Large intestine (tissue), 3 donors: Measurements from ENCODE around the gene CARM1. TPM values are rescaled to one million over a fixed set of nuclear protein-coding genes. Genes with fewer than 3 reads are reported as not detected.
A peak's percentile ranks its signal among the peaks of the same experiment; 100 is the strongest.
"Not testable (repeated sequence)": the region's sequence is repeated elsewhere in the genome, so short reads cannot be mapped to it uniquely, and the experiment has no call there.

Source experiments
- DNase-seq, 2 donors: peaks; one replicate each; pipeline versions ENCODE4 v3.0.0 to v3.0.0-alpha.2; 2013
- H3K27ac ChIP-seq: one replicate; pipeline ENCODE4 v1.5.1; 2013; ENCODE audit warnings: low read length
- H3K27me3 ChIP-seq: 2 replicates; pipeline ENCODE4 v1.6.1; 2013; ENCODE audit warnings: low read length; ENCODE audit not compliant: control insufficient read depth, insufficient read depth
- H3K36me3 ChIP-seq: 2 replicates; pipeline ENCODE4 v1.6.1; 2013; ENCODE audit warnings: low read length; ENCODE audit not compliant: control insufficient read depth, insufficient read depth
- H3K4me1 ChIP-seq: one replicate; pipeline ENCODE4 v1.6.1; 2013; ENCODE audit warnings: low read length; ENCODE audit not compliant: control insufficient read depth, insufficient read depth
- H3K4me3 ChIP-seq: one replicate; pipeline ENCODE4 v1.5.1; 2013; ENCODE audit warnings: low read length
- H3K9me3 ChIP-seq: one replicate; pipeline ENCODE4 v1.6.1; 2013; ENCODE audit warnings: mild to moderate bottlenecking, low read depth, low read length, moderate library complexity; ENCODE audit not compliant: control insufficient read depth
- WGBS: methylation state at CpG from one replicate; pipeline ENCODE4 v1.1.5; 2013; ENCODE audit warnings: low lambda C conversion rate; ENCODE audit not compliant: insufficient coverage; 5-methylcytosine and 5-hydroxymethylcytosine counted together
- polyA plus RNA-seq: library from polyadenylated mRNA; unstranded; fragments of 120-200 nt; gene quantifications from one replicate; pipeline ENCODE4 v1.2.1, GENCODE V29; 2013

Gene CARM1
- polyA plus RNA-seq, 1 donor = 44.6 TPM

GRCh38 chr19:10846500-10847202 is 24.7 kb upstream of the CARM1 start:
- Histone ChIP-seq H3K4me1 (no peaks in the 10 kb centered on the region), H3K4me3 (no peak overlapping the region), H3K36me3 (no peaks in the 10 kb centered on the region), H3K27me3 (peaks cover 7% of the 10 kb centered on the region), H3K9me3 (no peaks in the 10 kb centered on the region), H3K27ac (no peak overlapping the region)
- no peak for DNase-seq
- WGBS = no CpG with 5 or more reads among the region's 2 CpGs

- DNase-seq = no peak
- no peaks in the 10 kb centered on the region for H3K4me1 ChIP-seq
- no peaks in the 10 kb centered on the region for H3K9me3 ChIP-seq
- H3K27ac ChIP-seq = no peak within 1 kb of the TSS
- WGBS = no CpG with 5 or more reads among the region's 14 CpGs
- peaks cover 7% of the 10 kb centered on the region for H3K27me3 ChIP-seq
- H3K36me3 ChIP-seq = no peaks in the 10 kb centered on the region
- peak within 1 kb of the TSS; percentile 23 for H3K4me3 ChIP-seq
Measured at GRCh38 chr19:10848230-10848856, 23.0 kb upstream of the CARM1 start, which contains the start of gene C19orf38. TSS of gene C19orf38 (plus strand) at chr19:10848415. CDS start at chr19:10848509, 94 bp downstream.

DNA sequence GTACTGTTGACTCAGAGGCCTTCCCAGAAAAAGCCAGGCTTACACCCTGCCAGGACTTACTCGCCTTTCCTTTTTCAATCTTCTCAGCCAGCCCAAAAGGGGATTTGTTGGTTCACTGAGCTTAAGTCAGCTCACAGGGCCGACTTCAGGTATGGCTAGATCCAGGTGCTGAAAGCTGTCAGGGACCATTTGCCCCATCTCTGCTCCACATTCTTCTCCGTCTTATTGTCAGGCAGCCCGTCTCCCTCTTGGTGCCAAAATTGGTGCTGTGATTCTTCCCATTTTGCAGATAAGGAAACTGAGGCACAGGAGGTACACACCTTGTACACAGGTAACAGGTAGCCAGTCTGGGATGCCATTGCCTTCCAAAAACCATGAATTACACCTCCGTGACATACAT is 20.7 kb upstream of the CARM1 start:
- H3K27ac ChIP-seq = no peak overlapping the region
- no peaks in the 10 kb centered on the region for H3K9me3 ChIP-seq
- no peak overlapping the region for H3K4me3 ChIP-seq
- 100% methylated on average over 1 of the region's 5 CpGs for WGBS
- H3K4me1 ChIP-seq = no peaks in the 10 kb centered on the region
- H3K27me3 ChIP-seq = peaks cover 7% of the 10 kb centered on the region
- no peak for DNase-seq
- H3K36me3 ChIP-seq = no peaks in the 10 kb centered on the region

GRCh38 chr19:10852098-10852800 is 19.1 kb upstream of the CARM1 start:
- Histone ChIP-seq H3K27me3 (peaks cover 7% of the 10 kb centered on the region), H3K27ac (no peak overlapping the region), H3K4me1 (no peaks in the 10 kb centered on the region), H3K4me3 (no peak overlapping the region), H3K36me3 (no peaks in the 10 kb centered on the region), H3K9me3 (no peaks in the 10 kb centered on the region)
- WGBS = no CpG with 5 or more reads among the region's 7 CpGs
- DNase-seq = no peak

GRCh38 chr19:10852941-10853340 is 18.4 kb upstream of the CARM1 start:
- no peak overlapping the region for H3K27ac ChIP-seq
- no peak overlapping the region for H3K4me3 ChIP-seq
- no peaks in the 10 kb centered on the region for H3K36me3 ChIP-seq
- H3K9me3 ChIP-seq = no peaks in the 10 kb centered on the region
- no CpG with 5 or more reads among the region's 7 CpGs for WGBS
- no peaks in the 10 kb centered on the region for H3K4me1 ChIP-seq
- H3K27me3 ChIP-seq = peaks cover 7% of the 10 kb centered on the region
- no peak for DNase-seq

GRCh38 chr19:10854350-10855089 is 16.8 kb upstream of the CARM1 start:
- no peaks in the 10 kb centered on the region for H3K4me1 ChIP-seq
- H3K27ac ChIP-seq = no peak overlapping the region
- peaks cover 4% of the 10 kb centered on the region for H3K27me3 ChIP-seq
- H3K4me3 ChIP-seq = no peak overlapping the region
- WGBS = no CpG with 5 or more reads among the region's 7 CpGs
- H3K36me3 ChIP-seq = no peaks in the 10 kb centered on the region
- H3K9me3 ChIP-seq = no peaks in the 10 kb centered on the region
- no peak for DNase-seq

DNA sequence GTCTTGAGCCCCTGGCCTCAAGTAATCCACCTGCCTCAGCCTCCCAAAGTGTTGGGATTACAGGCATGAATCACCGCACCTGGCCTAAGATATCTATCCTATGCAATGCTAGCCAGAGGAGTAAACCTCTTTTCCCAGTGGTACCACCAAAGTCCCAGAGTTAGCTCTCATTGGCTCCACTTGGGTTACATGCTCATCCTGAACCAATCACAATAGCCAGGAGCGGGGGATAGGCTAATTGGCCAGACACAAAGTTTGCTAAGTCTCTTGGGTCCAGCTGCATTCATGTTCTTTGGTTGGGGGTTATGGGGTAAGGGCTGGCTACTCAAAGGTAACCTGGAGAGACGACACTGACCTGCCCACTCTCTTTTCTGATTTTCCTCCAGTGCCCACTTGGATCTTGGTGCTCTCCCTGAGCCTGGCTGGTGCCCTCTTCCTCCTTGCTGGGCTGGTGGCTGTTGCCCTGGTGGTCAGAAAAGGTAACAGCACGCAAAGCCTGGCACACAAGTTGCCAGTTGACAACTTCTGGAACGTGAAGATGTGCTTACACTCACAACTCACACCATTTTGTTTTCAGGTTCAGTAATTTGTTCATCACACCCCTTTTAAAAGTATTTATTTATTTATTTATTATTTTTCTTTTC is 15.4 kb upstream of the CARM1 start:
- Histone ChIP-seq H3K36me3 (no peaks in the 10 kb centered on the region), H3K27ac (no peak overlapping the region), H3K27me3 (no peaks in the 10 kb centered on the region), H3K9me3 (no peaks in the 10 kb centered on the region), H3K4me3 (no peak overlapping the region), H3K4me1 (no peaks in the 10 kb centered on the region)
- no peak for DNase-seq
- no CpG with 5 or more reads among the region's 5 CpGs for whole genome bisulfite sequencing

DNA sequence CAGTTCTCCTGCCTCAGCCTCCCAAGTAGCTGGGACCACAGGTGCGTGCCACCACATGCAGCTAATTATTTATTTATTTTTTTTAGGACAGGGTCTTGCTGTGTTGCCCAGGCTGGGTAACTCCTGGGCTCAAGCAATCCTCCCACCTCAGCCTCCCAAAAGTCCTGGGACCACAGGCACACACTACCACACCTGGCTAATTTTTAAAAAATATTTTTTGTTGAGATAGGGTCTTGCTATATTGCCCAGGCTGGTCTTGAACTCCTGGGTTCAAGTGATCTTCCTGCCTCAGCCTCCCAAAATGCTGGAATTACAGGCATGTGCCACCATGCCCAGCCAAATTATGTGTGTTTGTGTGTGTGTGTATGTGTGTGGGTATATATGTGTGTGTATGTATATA is 14.5 kb upstream of the CARM1 start:
- H3K9me3 ChIP-seq, H3K27me3 ChIP-seq, H3K4me1 ChIP-seq, DNase-seq, H3K36me3 ChIP-seq, H3K4me3 ChIP-seq, H3K27ac ChIP-seq: not testable (repeated sequence)
- WGBS = no CpG with 5 or more reads among the region's 1 CpG

GRCh38 chr19:10858204-10858828 is 13.0 kb upstream of the CARM1 start:
- H3K27ac ChIP-seq = no peak overlapping the region
- H3K36me3 ChIP-seq = no peaks in the 10 kb centered on the region
- no peaks in the 10 kb centered on the region for H3K9me3 ChIP-seq
- H3K4me1 ChIP-seq = peaks cover 3% of the 10 kb centered on the region
- WGBS = no CpG with 5 or more reads among the region's 4 CpGs
- no peak overlapping the region for H3K4me3 ChIP-seq
- H3K27me3 ChIP-seq = no peaks in the 10 kb centered on the region
- no peak for DNase-seq
